ENCODE measurements around the gene ECM2.

Gene ECM2

GRCh38 chr9:92446536-92446935 is 89.3 kb downstream of the ECM2 start:
- no peaks in the 10 kb centered on the region for H3K9me3 ChIP-seq (ENCODE audit: severe bottlenecking)
- H3K4me3 ChIP-seq (ENCODE audit: low read depth, low read length), result no peak overlapping the region
- TF ChIP-seq, protein P1, sequence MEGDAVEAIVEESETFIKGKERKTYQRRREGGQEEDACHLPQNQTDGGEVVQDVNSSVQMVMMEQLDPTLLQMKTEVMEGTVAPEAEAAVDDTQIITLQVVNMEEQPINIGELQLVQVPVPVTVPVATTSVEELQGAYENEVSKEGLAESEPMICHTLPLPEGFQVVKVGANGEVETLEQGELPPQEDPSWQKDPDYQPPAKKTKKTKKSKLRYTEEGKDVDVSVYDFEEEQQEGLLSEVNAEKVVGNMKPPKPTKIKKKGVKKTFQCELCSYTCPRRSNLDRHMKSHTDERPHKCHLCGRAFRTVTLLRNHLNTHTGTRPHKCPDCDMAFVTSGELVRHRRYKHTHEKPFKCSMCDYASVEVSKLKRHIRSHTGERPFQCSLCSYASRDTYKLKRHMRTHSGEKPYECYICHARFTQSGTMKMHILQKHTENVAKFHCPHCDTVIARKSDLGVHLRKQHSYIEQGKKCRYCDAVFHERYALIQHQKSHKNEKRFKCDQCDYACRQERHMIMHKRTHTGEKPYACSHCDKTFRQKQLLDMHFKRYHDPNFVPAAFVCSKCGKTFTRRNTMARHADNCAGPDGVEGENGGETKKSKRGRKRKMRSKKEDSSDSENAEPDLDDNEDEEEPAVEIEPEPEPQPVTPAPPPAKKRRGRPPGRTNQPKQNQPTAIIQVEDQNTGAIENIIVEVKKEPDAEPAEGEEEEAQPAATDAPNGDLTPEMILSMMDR (IDR thresholded peaks at IDR 0.05; ENCODE audit: low read depth, low read length), result no peak
- no peak overlapping the region for H3K27ac ChIP-seq
- H3K27me3 ChIP-seq (ENCODE audit: insufficient read depth, low read depth, severe bottlenecking), result no peaks in the 10 kb centered on the region
- H3K36me3 ChIP-seq, result no peaks in the 10 kb centered on the region
- DNase-seq, result no peak

All from WERI-Rb-1 (cell line).